NCI-H2196 treated with DMSO at 0.1 percent for 48 hours (cell line): ENCODE results near the gene PPP3R1.

Experiments
- DNase-seq: peaks from one replicate; lab custom pipeline; 2025; ENCODE audit not compliant: unreplicated experiment; lab: John Stamatoyannopoulos, UW

Gene PPP3R1

GRCh38 chr2:68258851-68259250 lies 6.5 kb upstream of the PPP3R1 start:
- no peak for DNase-seq

- DNase-seq, result no peak
These were observed 3.7 kb upstream of the PPP3R1 start for GRCh38 chr2:68256093-68256450.

DNA sequence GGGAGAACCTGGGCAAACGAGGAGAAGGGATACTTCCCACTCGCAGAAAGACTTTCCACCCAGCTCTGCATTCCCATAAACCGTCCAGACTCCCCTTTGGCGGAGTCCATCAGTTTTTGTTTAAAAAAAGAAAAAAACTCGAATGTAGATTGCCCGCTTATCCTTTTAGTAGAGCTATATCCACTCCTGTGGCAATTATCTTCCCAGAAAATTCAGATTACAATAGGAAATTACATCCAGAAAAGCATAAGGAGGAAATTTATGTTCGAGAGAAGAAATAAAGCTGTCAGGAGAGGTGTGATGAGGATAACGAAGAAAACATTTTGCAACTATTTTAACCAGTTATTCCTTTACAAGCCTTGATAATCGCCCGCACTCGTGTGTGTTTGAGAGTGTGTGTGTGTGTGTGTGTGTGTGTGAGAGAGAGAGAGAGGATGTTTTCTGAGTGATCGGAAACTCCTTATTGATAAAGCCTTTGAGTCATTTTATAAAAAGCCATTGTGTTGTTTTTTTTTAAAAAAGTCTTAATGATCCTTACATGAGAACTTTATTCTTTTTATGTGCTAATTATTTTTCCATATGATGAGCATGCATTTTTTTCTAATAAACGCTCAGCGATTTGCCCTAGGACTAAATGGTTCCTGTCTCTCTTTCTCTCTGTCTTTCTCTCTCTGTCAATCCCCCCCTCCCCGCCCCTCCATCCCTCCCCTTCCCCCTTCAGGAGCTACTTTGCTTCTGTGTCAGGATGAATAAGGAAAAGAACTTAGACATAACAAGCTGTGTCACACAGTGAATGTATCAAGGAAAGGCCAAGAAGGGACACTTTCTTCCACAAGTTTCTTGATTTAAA lies 1.1 kb upstream of the PPP3R1 start:
- DNase-seq, result no peak

GRCh38 chr2:68251855-68252399 lies 405 bp downstream of the PPP3R1 start:
- no peak for DNase-seq

DNA sequence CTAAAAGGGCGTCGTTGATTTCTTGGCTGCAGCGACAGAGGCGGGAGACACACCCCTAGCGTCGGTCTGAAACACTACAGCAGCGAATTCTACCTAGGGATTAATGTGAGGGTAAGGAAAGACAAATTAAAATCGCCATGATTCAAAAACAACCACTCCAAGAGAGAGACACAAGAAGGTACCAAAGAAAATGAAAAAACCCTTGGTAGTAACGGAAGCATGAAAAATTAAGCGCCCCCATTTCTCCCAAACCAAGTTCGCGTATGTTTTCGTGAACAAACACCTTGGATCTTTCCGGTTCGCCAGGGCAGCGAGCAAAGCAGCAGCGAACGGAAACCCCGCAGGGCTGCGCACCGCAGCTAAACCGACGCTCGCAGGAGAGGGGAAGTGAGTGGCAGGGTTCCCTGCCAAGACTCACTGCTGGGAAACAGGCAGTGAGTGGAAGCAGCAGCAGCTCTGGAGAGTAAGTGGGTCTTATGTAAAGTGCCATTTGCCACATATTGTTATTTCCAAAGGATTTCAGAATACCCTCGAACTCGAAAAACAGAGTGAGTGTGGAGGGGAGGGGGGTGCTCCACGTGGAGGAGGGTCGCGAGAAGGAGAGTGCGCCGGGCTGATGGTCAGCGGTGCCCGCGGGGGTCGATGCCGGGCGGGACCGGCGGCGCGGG lies 1.0 kb downstream of the PPP3R1 start:
- DNase-seq, result peak; percentile 34

DNA sequence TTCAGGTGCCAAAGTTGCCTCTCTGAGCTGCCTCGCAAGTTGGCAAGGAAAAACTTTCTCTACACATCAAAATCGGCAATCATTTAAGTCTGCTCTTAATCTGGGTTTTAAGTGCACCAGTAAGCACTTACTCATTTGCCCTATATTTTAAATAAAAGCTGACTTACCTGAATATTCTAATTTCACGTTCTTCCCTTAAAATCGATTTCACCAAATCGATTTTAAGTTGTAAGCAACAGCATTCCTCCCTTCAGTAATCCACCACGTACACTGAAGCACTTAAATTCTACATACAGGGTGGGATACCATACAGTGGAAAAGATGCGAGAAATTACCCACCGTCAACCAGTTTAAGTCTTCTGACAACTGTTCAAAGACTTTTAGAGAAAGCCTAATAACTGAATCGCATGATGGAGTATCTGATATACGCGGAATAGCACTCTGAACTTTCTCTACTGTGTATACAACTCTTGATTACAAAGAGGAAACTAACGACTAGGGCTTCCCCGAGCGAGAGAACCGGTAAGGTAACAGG lies 1.6 kb downstream of the PPP3R1 start:
- no peak for DNase-seq

DNA sequence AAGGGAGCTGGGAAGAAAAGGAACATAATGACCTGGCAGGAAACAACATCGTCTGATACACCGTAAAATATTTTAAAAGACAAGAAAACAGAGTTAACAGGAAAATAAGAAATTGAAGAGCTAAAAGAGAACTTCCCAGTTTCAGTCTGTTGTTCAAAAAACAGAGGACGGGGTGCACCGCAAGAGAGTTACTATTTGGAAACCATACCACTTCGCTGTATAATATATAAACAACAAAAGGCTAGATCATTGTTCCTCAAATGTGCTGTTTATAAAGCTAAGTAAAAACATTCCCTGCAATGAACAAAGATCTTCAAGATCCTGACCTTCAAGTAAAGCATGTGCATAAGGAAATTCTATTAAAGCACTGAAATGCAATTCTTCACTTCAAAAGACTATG lies 2.1 kb downstream of the PPP3R1 start:
- no peak for DNase-seq

DNA sequence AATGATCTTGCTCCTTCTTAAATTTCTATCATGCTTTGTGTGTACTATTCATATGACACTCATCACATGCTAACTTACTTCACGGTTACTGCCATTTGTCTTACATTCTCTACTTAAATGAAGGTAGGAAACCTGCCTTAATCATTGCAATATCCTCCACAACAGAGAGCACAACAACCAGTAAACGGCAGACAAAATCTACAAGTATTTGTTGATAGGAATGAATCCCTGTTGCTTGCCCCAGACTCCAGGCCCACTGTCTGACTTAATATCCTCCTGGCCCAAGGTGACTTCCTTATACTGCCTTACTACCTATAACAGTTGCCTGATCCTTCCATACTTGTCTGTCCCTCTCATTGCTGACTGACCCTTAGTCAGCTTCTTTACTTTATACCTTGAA lies 3.5 kb downstream of the PPP3R1 start:
- DNase-seq, result no peak

- DNase-seq, result no peak
These were observed 4.0 kb downstream of the PPP3R1 start for GRCh38 chr2:68248361-68248760.

GRCh38 chr2:68246396-68246795 lies 5.9 kb downstream of the PPP3R1 start:
- DNase-seq, result no peak

- DNase-seq, result no peak
These were observed 6.7 kb downstream of the PPP3R1 start for GRCh38 chr2:68245672-68246071.

DNA sequence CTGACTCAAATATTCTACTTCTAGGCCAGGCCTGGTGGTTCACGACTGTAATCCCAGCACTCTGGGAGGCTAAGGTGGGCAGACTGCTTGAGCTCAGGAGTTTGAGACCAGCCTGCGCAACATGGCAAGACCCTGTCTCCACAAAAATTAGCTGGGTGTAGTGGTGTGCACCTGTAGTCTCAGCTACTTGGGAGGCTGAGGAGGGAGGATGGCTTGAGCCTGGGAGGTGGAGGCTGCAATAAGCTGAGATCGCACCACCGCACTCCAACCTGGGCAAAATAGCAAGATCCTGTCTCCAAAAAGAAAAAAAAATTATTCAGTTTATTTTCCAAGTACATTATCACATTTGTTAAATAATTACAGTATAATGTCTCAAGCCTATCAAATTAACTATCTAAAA lies 7.3 kb downstream of the PPP3R1 start:
- DNase-seq, result no peak

- no peak for DNase-seq
These were observed 7.9 kb downstream of the PPP3R1 start for GRCh38 chr2:68244456-68244855.

- DNase-seq, result no peak
These were observed 10.6 kb downstream of the PPP3R1 start for GRCh38 chr2:68241732-68242131.

DNA sequence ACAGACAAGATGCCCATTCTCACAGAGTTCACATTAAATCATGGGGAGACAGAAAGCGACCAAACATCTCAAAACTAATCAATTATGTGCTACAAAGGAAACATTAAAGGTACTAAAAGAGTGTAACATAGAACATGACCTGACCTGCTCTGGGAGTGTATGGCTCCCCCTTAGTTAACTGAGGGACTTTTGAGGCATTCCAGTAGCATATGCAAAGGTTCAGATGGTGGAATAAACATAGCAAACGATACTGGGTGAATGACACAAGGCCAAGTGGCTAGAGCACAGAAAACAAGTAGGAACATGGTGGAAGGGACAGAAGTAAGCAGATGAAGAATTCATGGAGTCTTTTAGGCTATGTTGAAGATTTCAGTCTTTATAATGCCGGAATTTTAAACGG lies 11.9 kb downstream of the PPP3R1 start:
- DNase-seq, result no peak

DNA sequence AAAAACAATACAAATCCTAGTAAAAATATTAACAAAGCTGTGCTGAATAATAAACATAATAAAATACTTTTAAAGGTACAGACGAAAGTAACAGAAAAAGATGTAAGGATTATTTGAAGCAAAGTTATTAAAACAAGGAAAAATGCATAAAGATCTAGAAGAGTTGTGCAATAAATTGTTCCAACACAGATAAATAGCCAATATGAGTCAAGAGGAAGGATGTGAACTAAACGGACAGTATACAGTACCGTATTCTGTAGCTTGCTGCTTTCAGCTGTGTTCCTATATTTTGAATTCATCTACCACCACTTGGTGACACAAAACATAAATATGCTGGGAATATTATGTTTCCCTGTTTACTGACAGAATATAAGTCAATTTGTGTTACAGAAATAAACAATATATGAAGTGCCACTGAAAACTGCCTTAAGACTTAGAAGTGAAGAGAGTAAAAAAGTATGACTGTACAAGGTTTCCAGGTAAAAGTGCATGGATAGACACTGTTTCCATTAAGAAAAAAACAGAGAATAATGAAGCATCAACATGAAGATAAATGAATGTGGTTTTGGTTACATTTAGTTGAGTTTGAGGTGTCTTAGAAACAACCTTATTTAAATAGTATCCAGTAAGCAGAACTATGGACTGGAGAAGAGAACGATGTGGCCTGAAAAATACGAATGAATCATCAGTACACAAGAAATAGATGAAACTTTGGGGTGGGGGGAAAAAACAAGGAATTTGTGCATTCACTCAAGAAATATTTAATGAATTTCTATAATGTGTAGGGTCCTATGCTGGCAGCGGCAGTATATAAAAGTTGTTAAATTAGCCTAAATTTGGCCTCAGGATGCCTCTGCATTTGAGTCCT lies 13.1 kb downstream of the PPP3R1 start:
- DNase-seq, result no peak

GRCh38 chr2:68237976-68238580 lies 14.3 kb downstream of the PPP3R1 start:
- DNase-seq, result no peak

DNA sequence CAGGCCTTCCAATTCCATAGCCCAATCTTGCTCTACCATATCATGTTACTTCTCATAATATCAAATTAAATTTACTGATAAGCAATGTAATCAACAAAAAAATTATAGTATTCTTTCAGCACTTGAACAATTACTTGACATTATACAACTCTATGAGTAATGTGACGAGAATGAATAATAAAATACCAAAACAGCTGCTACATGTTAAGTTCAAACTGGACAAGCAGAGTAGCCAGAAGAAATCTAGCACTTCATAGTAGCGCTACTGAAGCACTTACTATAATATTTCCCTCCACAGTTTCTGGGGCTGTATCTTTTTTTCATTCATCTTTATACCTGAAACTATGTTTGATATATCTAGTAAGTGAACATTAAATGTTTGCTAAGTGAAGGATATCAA lies 14.9 kb downstream of the PPP3R1 start:
- DNase-seq, result no peak

- no peak for DNase-seq
These were observed 15.5 kb downstream of the PPP3R1 start for GRCh38 chr2:68236876-68237275.

DNA sequence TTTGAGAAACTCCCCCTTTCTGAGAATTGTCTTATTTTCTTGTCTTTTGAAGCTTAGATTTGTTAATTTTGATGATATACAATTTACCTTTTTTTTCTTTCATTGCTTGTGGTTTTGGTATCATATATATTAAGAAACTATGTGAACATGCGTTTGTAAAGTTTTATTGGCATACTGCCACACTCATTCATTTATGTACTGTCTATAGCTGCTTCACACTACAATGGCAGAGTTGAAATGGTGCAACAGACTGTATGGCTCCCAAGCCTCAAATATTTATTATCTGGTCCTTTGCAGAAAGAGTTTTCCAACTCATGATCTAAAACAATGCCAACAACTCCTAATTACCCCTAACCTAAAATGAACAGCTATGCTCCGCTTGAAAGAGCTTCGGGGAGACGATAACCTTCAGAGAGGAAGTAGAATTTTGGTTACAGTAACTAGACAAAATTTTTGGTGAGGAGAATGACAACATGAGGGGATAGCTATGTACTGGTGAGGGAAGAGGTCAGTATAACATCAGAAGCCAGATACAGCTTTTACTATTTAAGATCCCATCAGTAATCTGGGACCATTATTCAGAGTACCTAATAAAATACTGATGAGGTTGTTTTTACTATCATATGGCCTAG lies 16.1 kb downstream of the PPP3R1 start:
- DNase-seq, result no peak
